Activated CD8-positive, alpha-beta T cell treated with anti-CD3 and anti-CD28 coated beads for 36 hours (primary cell): Measurements from ENCODE around the gene ZMYND8. TPM values are rescaled to one million over a fixed set of nuclear protein-coding genes. Genes with fewer than 3 reads are reported as not detected.
A peak's percentile ranks its signal among the peaks of the same experiment; 100 is the strongest.

ENCODE experiments used
- ATAC-seq: fragments of 200-7000 bp; cut with Tn5 transposase; one replicate; pipeline ENCODE4 v1.10.0; 2021; ENCODE audit warnings: mild to moderate bottlenecking, moderate library complexity
- CTCF ChIA-PET: fragments of 350-600 bp; sonication (Branson Sonifier 250); formaldehyde crosslinking; loops from one replicate; lab custom pipeline; 2021; ENCODE audit warnings: antibody characterized with exemption; lab: Charles Lee
- POLR2A ChIA-PET: fragments of 350-600 bp; sonication (Branson Sonifier 250); formaldehyde crosslinking; loops from one replicate; lab custom pipeline; 2021; ENCODE audit warnings: antibody characterized with exemption; lab: Charles Lee
- DNase-seq: peaks from one replicate; pipeline ENCODE4 v3.0.0-alpha.2; 2020
- H3K27ac Mint-ChIP-seq: one replicate; pipeline ENCODE4 v1.8.0; 2021; ENCODE audit warnings: mild to moderate bottlenecking, mixed read lengths
- H3K27me3 Mint-ChIP-seq: one replicate; pipeline ENCODE4 v1.8.0; 2021; ENCODE audit warnings: mixed read lengths
- H3K36me3 Mint-ChIP-seq: one replicate; pipeline ENCODE4 v1.8.0; 2021; ENCODE audit warnings: low read depth, mixed read lengths
- H3K4me1 Mint-ChIP-seq: one replicate; pipeline ENCODE4 v1.8.0; 2021; ENCODE audit warnings: low read depth, mixed read lengths
- H3K4me3 Mint-ChIP-seq: one replicate; pipeline ENCODE4 v1.8.0; 2021; ENCODE audit warnings: mild to moderate bottlenecking, moderate library complexity, mixed read lengths
- H3K9me3 Mint-ChIP-seq: one replicate; pipeline ENCODE4 v1.8.0; 2021; ENCODE audit warnings: mixed read lengths
- CTCF ChIP-seq: fragments of 200-600 bp; IDR thresholded peaks from one replicate; pipeline ENCODE4 v1.8.0; 2022; ENCODE audit warnings: antibody characterized with exemption, mild to moderate bottlenecking
- intact Hi-C: fragments of 100-400 bp; cut with micrococcal nuclease; formaldehyde crosslinking; loops from one replicate; pipeline ENCODE4 v1.10.0; 2022
- total RNA-seq, 2 experiments: library from RNA; stranded (reverse); gene quantifications; one replicate each; pipeline ENCODE4 v1.2.3, GENCODE V29; 2021

Gene ZMYND8
- total RNA-seq, 2 experiments from 2014 or later = 31.9 to 33.4 TPM

- ChIA-PET POLR2A (interaction anchor here (1.1 kb wide), 2 partner anchors 38 to 40 kb away, joined by 3 to 4 read pairs; partner anchors contain the start of gene ZMYND8), CTCF (interaction anchor here (0.7 to 4.3 kb wide), 6 partner anchors 8 to 302 kb away, joined by 3 to 19 read pairs (median 5); no protein-coding TSS in a partner anchor)
- Mint-ChIP-seq H3K36me3 (peaks cover 16% of the 10 kb centered on the region), H3K27me3 (no peaks in the 10 kb centered on the region), H3K9me3 (no peaks in the 10 kb centered on the region), H3K27ac (peak overlapping the region; percentile 94), H3K4me1 (peaks cover 71% of the 10 kb centered on the region), H3K4me3 (peak overlapping the region; percentile 57)
- no peak for TF ChIP-seq CTCF
- DNase-seq = peak; percentile 69
- intact Hi-C loops = loop anchor here (5.0 kb wide), 1 partner anchor 33 kb away; no protein-coding TSS in a partner anchor
- ATAC-seq = peak; percentile 62
These were observed 37.6 kb downstream of the ZMYND8 start for GRCh38 chr20:47318586-47319516.

- no peak for ATAC-seq
- Mint-ChIP-seq H3K4me1 (peaks cover 68% of the 10 kb centered on the region), H3K4me3 (peak overlapping the region; percentile 57), H3K36me3 (peaks cover 16% of the 10 kb centered on the region), H3K9me3 (no peaks in the 10 kb centered on the region), H3K27ac (peak overlapping the region; percentile 94), H3K27me3 (no peaks in the 10 kb centered on the region)
- intact Hi-C loops = loop anchor here (5.0 kb wide), 1 partner anchor 34 kb away; no protein-coding TSS in a partner anchor
- ChIA-PET CTCF (interaction anchor here (0.7 to 4.3 kb wide), 5 partner anchors 9 to 303 kb away, joined by 3 to 19 read pairs (median 3); no protein-coding TSS in a partner anchor), POLR2A (interaction anchor here (0.9 to 1.3 kb wide), 4 partner anchors 31 to 66 kb away, joined by 3 to 4 read pairs (median 4); no protein-coding TSS in a partner anchor)
- TF ChIP-seq CTCF = no peak
- DNase-seq = no peak
These were observed 38.4 kb downstream of the ZMYND8 start for GRCh38 chr20:47318027-47318585.

- Mint-ChIP-seq H3K4me3 (peak overlapping the region; percentile 57), H3K9me3 (no peaks in the 10 kb centered on the region), H3K4me1 (peaks cover 66% of the 10 kb centered on the region), H3K27ac (peak overlapping the region; percentile 94), H3K36me3 (peaks cover 19% of the 10 kb centered on the region), H3K27me3 (no peaks in the 10 kb centered on the region)
- TF ChIP-seq CTCF = no peak
- ATAC-seq = peak; percentile 72
- ChIA-PET POLR2A (interaction anchor here (0.9 to 1.6 kb wide), 5 partner anchors 11 to 67 kb away, joined by 3 to 5 read pairs (median 4); no protein-coding TSS in a partner anchor), CTCF (interaction anchor here (0.7 to 4.3 kb wide), 6 partner anchors 10 to 304 kb away, joined by 3 to 19 read pairs (median 5); no protein-coding TSS in a partner anchor)
- intact Hi-C loops = loop anchor here (5.0 kb wide), 1 partner anchor 35 kb away; no protein-coding TSS in a partner anchor
- DNase-seq = peak; percentile 75
These were observed 39.2 kb downstream of the ZMYND8 start for GRCh38 chr20:47317127-47317895.

GRCh38 chr20:47316776-47317126 is 39.7 kb downstream of the ZMYND8 start:
- H3K36me3 Mint-ChIP-seq = peaks cover 20% of the 10 kb centered on the region
- peaks cover 63% of the 10 kb centered on the region for H3K4me1 Mint-ChIP-seq
- H3K4me3 Mint-ChIP-seq = peak overlapping the region; percentile 57
- no peak for TF ChIP-seq CTCF
- H3K27ac Mint-ChIP-seq = peak overlapping the region; percentile 94
- ATAC-seq (no peak), DNase-seq (no peak)
- no peaks in the 10 kb centered on the region for H3K9me3 Mint-ChIP-seq
- ChIA-PET CTCF (interaction anchor here (1.1 to 4.3 kb wide), 3 partner anchors 30 to 67 kb away, joined by 3 to 19 read pairs (median 10); no protein-coding TSS in a partner anchor), POLR2A (interaction anchor here (1.0 to 1.6 kb wide), 4 partner anchors 11 to 67 kb away, joined by 3 to 5 read pairs (median 4); no protein-coding TSS in a partner anchor)
- H3K27me3 Mint-ChIP-seq = no peaks in the 10 kb centered on the region
- intact Hi-C loops = loop anchor here (5.0 kb wide), 1 partner anchor 36 kb away; no protein-coding TSS in a partner anchor
